Measurements from ENCODE around the gene SPACDR. TPM values are rescaled to one million over a fixed set of nuclear protein-coding genes. Genes with fewer than 3 reads are reported as not detected.

SPACDR gene
- total and polyA plus RNA-seq, 2 experiments from 2014 or later, result 0.42 to 0.52 TPM

DNA sequence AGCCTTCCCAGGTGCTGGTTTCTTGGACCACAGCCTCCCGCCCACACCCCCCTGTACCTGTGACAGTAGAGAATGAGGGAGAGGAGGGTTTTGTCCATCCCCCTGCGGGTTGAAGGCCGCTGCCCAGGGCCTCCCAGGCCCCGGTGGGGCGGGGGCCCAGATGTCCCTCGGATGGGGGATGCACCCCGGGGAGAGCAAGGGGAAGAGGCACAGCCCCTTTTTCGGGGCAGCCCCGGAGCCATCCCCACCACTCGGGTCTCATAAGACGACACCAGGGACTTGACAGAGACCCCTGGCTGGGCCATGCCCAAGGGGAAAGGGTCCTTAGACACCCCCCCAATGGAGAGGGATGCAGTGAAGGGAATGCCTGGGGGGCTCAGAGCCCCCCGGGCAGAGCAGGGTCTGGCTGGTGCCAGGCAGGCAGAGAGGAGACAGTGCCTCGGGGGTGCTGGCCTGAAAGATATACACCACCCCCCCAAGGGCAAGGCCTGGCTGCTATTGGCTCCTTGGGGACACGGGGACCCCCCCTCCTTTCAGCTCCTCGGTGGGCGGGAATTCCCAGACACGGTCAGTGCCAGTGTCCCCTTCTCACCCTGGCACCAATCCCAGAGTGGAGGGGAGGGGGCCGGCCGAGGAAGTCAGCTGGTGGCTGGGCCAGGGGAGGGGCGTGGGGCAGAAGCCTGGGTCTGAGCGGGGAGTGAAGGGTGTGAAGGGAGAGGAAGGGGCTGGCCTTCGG is 3.7 kb upstream of the SPACDR start:
- Mint-ChIP-seq H3K27ac (no peak overlapping the region), H3K4me1 (peaks cover 10% of the 10 kb centered on the region), H3K36me3 (ENCODE audit: low read depth) (no peaks in the 10 kb centered on the region), H3K27me3 (ENCODE audit: insufficient read depth, low read depth, poor library complexity) (peaks cover 8% of the 10 kb centered on the region), H3K9me3 (no peaks in the 10 kb centered on the region), H3K4me3 (no peak overlapping the region)
- H4K20me1 ChIP-seq (replicated peaks; ENCODE audit: insufficient read depth), result no peaks in the 10 kb centered on the region; the same call in 1 of the 2 replicates
- H3K4me3 ChIP-seq, result no peak overlapping the region
- no peak for TF ChIP-seq ZNF331 (CRISPR knock-in tag; IDR thresholded peaks at IDR 0.05; ENCODE audit: low read depth)
- TF ChIP-seq, protein P1, sequence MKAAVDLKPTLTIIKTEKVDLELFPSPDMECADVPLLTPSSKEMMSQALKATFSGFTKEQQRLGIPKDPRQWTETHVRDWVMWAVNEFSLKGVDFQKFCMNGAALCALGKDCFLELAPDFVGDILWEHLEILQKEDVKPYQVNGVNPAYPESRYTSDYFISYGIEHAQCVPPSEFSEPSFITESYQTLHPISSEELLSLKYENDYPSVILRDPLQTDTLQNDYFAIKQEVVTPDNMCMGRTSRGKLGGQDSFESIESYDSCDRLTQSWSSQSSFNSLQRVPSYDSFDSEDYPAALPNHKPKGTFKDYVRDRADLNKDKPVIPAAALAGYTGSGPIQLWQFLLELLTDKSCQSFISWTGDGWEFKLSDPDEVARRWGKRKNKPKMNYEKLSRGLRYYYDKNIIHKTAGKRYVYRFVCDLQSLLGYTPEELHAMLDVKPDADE (IDR thresholded peaks at IDR 0.05), result no peak
- no peak for TF ChIP-seq REST (IDR thresholded peaks at IDR 0.05; ENCODE audit: unreplicated experiment)
- no peak for TF ChIP-seq STAT1 (IDR thresholded peaks at IDR 0.05; ENCODE audit: unreplicated experiment)
- no peak for TF ChIP-seq NANOG (IDR thresholded peaks at IDR 0.05; ENCODE audit: borderline replicate concordance)
- TF ChIP-seq EZH2 (IDR thresholded peaks at IDR 0.05; ENCODE audit: low read depth, unreplicated experiment), result no peak
- DNase-seq (ENCODE audit: low spot score) (no peak), ATAC-seq (no peak)
- H3K27me3 ChIP-seq (ENCODE audit: insufficient read depth), result no peaks in the 10 kb centered on the region
- H3K36me3 ChIP-seq (ENCODE audit: insufficient read depth), result no peaks in the 10 kb centered on the region; the same call in 1 of the 2 replicates
- H2AFZ ChIP-seq, result no peak overlapping the region
- no peak overlapping the region for H3K27ac ChIP-seq (ENCODE audit: low read depth)
- no peaks in the 10 kb centered on the region for H3F3A ChIP-seq (replicated peaks; ENCODE audit: low read depth)
- no peaks in the 10 kb centered on the region for H3K9me2 ChIP-seq (ENCODE audit: insufficient read depth)
- no peak overlapping the region for H3K4me2 ChIP-seq
- no peaks in the 10 kb centered on the region for H3K79me2 ChIP-seq (replicated peaks; ENCODE audit: insufficient read depth)
- peaks cover under 1% of the 10 kb centered on the region; the same call in 1 of the 2 replicates for H3K4me1 ChIP-seq (ENCODE audit: insufficient read depth)

DNA sequence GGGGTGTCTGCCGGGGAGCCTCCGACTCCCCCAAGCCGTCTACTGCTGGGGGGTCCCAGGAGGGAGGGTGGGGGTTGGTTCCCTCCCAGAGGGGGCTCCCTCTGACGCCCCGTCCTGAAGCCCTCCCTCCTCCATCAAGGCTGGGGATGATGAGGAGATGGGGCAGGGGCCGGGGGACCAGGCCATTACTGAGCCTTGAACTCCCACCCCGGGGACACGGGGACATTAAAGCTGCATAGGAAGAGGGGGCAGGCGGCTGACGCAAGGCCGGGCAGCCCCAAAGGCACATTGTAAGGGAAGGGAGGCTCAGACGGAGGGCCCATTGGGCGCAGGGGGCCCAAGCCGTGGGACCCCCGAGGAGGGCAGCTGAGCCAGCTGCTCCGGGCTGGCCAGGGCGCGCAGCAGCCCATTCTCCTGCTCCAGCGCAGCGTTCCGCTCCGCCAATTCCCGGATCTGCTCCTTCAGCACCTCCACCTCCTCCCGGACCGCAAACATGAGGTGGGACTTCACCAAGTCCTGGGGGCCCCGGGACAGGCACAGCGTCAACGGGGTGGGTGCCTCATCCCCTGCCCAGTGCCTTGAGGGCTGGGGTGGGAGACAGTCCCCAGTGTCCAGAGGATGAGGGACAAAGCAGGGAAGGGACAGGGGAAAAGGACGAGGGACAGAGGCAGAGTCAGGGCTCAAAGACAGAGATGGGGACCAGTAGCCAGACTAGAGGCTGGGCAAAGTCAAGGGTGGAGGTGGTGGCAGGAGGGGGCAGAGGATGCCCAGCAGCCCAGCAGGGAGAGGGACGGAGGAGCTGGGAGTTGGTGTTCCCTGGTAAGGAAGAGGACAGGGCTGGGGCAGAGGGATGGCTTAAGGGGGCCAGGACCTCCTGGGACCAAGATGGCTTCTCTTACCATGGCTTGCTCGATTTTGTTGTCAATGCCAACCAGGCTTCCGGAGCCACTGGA is 2.9 kb upstream of the SPACDR start:
- Histone ChIP-seq H2AFZ (no peak overlapping the region), H3K9me2 (ENCODE audit: insufficient read depth) (no peaks in the 10 kb centered on the region), H3K4me1 (ENCODE audit: insufficient read depth) (no peaks in the 10 kb centered on the region; the same call in 1 of the 2 replicates), H3K27ac (ENCODE audit: low read depth) (no peak overlapping the region), H3K4me3 (no peak overlapping the region), H3K4me2 (no peak overlapping the region), H3K36me3 (ENCODE audit: insufficient read depth) (no peaks in the 10 kb centered on the region; the same call in 1 of the 2 replicates), H4K20me1 (replicated peaks; ENCODE audit: insufficient read depth) (no peaks in the 10 kb centered on the region; the same call in 1 of the 2 replicates), H3F3A (replicated peaks; ENCODE audit: low read depth) (no peaks in the 10 kb centered on the region), H3K27me3 (ENCODE audit: insufficient read depth) (no peaks in the 10 kb centered on the region), H3K79me2 (replicated peaks; ENCODE audit: insufficient read depth) (no peaks in the 10 kb centered on the region)
- H3K4me3 Mint-ChIP-seq, result no peak overlapping the region
- no peak for DNase-seq (ENCODE audit: low spot score)
- H3K36me3 Mint-ChIP-seq (ENCODE audit: low read depth), result no peaks in the 10 kb centered on the region
- H3K27ac Mint-ChIP-seq, result no peak overlapping the region
- ATAC-seq, result no peak
- no peaks in the 10 kb centered on the region for H3K9me3 Mint-ChIP-seq
- peaks cover 9% of the 10 kb centered on the region for H3K4me1 Mint-ChIP-seq
- H3K27me3 Mint-ChIP-seq (ENCODE audit: insufficient read depth, low read depth, poor library complexity), result peaks cover 8% of the 10 kb centered on the region
- TF ChIP-seq STAT1 (IDR thresholded peaks at IDR 0.05; ENCODE audit: unreplicated experiment) (no peak), CREB1 (CRISPR knock-in tag; IDR thresholded peaks at IDR 0.05; ENCODE audit: low read depth) (no peak), JUNB (IDR thresholded peaks at IDR 0.05; ENCODE audit: unreplicated experiment) (no peak), POLR2AphosphoS5 (IDR thresholded peaks at IDR 0.05; ENCODE audit: low read depth) (no peak), NANOG (IDR thresholded peaks at IDR 0.05; ENCODE audit: borderline replicate concordance) (no peak), ZNF114 (CRISPR knock-in tag; IDR thresholded peaks at IDR 0.05) (no peak)
- TF ChIP-seq, protein P1 (IDR thresholded peaks at IDR 0.05), result no peak
- TF ChIP-seq, protein P2, sequence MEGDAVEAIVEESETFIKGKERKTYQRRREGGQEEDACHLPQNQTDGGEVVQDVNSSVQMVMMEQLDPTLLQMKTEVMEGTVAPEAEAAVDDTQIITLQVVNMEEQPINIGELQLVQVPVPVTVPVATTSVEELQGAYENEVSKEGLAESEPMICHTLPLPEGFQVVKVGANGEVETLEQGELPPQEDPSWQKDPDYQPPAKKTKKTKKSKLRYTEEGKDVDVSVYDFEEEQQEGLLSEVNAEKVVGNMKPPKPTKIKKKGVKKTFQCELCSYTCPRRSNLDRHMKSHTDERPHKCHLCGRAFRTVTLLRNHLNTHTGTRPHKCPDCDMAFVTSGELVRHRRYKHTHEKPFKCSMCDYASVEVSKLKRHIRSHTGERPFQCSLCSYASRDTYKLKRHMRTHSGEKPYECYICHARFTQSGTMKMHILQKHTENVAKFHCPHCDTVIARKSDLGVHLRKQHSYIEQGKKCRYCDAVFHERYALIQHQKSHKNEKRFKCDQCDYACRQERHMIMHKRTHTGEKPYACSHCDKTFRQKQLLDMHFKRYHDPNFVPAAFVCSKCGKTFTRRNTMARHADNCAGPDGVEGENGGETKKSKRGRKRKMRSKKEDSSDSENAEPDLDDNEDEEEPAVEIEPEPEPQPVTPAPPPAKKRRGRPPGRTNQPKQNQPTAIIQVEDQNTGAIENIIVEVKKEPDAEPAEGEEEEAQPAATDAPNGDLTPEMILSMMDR (conservative IDR thresholded peaks at IDR 0.05; ENCODE audit: low read depth in 2 of 2), result no peak

Data from GM23338 (cell line).